HepG2 (cell line): ENCODE data around the gene UBE3D. TPM values are rescaled to one million over a fixed set of nuclear protein-coding genes. Genes with fewer than 3 reads are reported as not detected.

Source experiments
- ATAC-seq: fragments of 200-7000 bp; cut with Tn5 transposase; 3 replicates; pipeline ENCODE4 v1.9.1; 2020; ENCODE audit warnings: mild to moderate bottlenecking, moderate library complexity
- BruUV-seq: library from RNA; stranded (reverse); fragments of 400-500 nt; replicated peaks from 2 replicates; lab custom pipeline; 2021; lab: Mats Ljungman, UMichigan
- CTCF ChIA-PET: fragments of 300-600 bp; formaldehyde crosslinking; extraction: SDS; loops from one replicate; lab custom pipeline; 2021; ENCODE audit warnings: low total read pairs, inconsistent platforms, low intra/inter-chr PET ratio; lab: Yijun Ruan, JAX
- POLR2A ChIA-PET: fragments of 350-600 bp; sonication (Branson Sonifier 250); formaldehyde crosslinking; loops from one replicate; lab custom pipeline; 2020; ENCODE audit warnings: antibody characterized with exemption, inconsistent platforms; lab: Yijun Ruan, JAX
- DNase-seq: peaks from one replicate; pipeline ENCODE4 v3.0.0-alpha.2; 2015; ENCODE audit warnings: low spot score
- FAIRE-seq: peaks from 3 replicates; lab custom pipeline; 2011; peaks lifted over from hg19 to GRCh38; lab: Jason Lieb, UNC
- H2AFZ ChIP-seq: one replicate; pipeline ENCODE4 v1.6.1; 2011; ENCODE audit warnings: low read length, inconsistent platforms
- H3K27ac ChIP-seq: fragments of 300-600 bp; 3 replicates; pipeline ENCODE4 v1.8.0; 2011; ENCODE audit warnings: mixed run types, mild to moderate bottlenecking, mixed read lengths, low read length, inconsistent platforms; ENCODE audit not compliant: insufficient read depth; ENCODE audit errors: extremely low read length
- H3K27me3 ChIP-seq, 2 experiments: fragments of 200-600 bp in 1 of 2; 2 replicates in 1 of 2; 3 replicates in 1 of 2; pipeline versions ENCODE4 v1.6.0 to v1.8.0; 2011; ENCODE audit warnings: low read length in 2 of 2, mild to moderate bottlenecking in 2 of 2, moderate library complexity in 2 of 2, inconsistent platforms in 1 of 2; ENCODE audit not compliant: insufficient read depth in 2 of 2, control insufficient read depth in 1 of 2
- H3K36me3 ChIP-seq, 2 experiments: fragments of 200-600 bp in 1 of 2; replicated peaks in 1 of 2; 2 replicates in 1 of 2; 3 replicates in 1 of 2; pipeline versions ENCODE4 v1.5.1 to v1.8.0; 2011; ENCODE audit warnings: low read length in 2 of 2, inconsistent platforms in 1 of 2; ENCODE audit not compliant: insufficient read depth in 2 of 2, control insufficient read depth in 1 of 2
- H3K4me1 ChIP-seq: 2 replicates; pipeline ENCODE4 v1.5.1; 2012; ENCODE audit warnings: low read length, inconsistent platforms; ENCODE audit not compliant: insufficient read depth
- H3K4me2 ChIP-seq: 2 replicates; pipeline ENCODE4 v1.6.0; 2011; ENCODE audit warnings: low read depth, low read length, inconsistent platforms
- H3K4me3 ChIP-seq, 3 experiments: fragments of 200-600 bp in 1 of 3; sonication (generic), shearing (Covaris generic) in 1 of 3; replicated peaks in 1 of 3; 2 replicates each; pipeline ENCODE4 v1.5.1; 2011 to 2016; ENCODE audit warnings: low read length in 3 of 3, inconsistent platforms in 2 of 3, low read depth in 2 of 3, mild to moderate bottlenecking in 2 of 3, control low read depth in 1 of 3, mixed read lengths in 1 of 3; ENCODE audit not compliant: insufficient read depth in 1 of 3
- H3K79me2 ChIP-seq: one replicate; pipeline ENCODE4 v1.6.1; 2011; ENCODE audit warnings: low read length, inconsistent platforms; ENCODE audit not compliant: insufficient read depth
- H3K9ac ChIP-seq: 2 replicates; pipeline ENCODE4 v1.6.0; 2011; ENCODE audit warnings: mild to moderate bottlenecking, low read depth, low read length, inconsistent platforms; ENCODE audit not compliant: insufficient read depth
- H3K9me3 ChIP-seq: 2 replicates; pipeline ENCODE4 v1.5.1; 2012; ENCODE audit warnings: mild to moderate bottlenecking, low read length
- H4K20me1 ChIP-seq: 2 replicates; pipeline ENCODE4 v1.6.0; 2011; ENCODE audit warnings: inconsistent platforms, mild to moderate bottlenecking, low read length, moderate library complexity; ENCODE audit not compliant: insufficient read depth
- CHD2 ChIP-seq: IDR thresholded peaks from 2 replicates; pipeline ENCODE4 v1.6.1; 2011; ENCODE audit warnings: low read depth, low read length, improper control_type of control experiment
- EED ChIP-seq: sonication (generic); formaldehyde crosslinking; IDR thresholded peaks from 2 replicates; pipeline ENCODE4 v1.5.0; 2020; ENCODE audit warnings: mild to moderate bottlenecking, missing genetic modification reagents
- ERF ChIP-seq: IDR thresholded peaks from 2 replicates; pipeline ENCODE4 v1.6.1; 2018; ENCODE audit warnings: missing biosample characterization, missing genetic modification reagents
- FOXO1 ChIP-seq: sonication (generic); formaldehyde crosslinking; IDR thresholded peaks from 2 replicates; pipeline ENCODE4 v1.4.0; 2020; ENCODE audit warnings: missing genetic modification reagents
- MAFF ChIP-seq: IDR thresholded peaks from 2 replicates; pipeline ENCODE4 v1.6.1; 2011; ENCODE audit warnings: low read depth, low read length, improper control_type of control experiment
- MAFK ChIP-seq, 2 experiments: IDR thresholded peaks in 1 of 2; conservative IDR thresholded peaks in 1 of 2; 2 replicates each; pipeline ENCODE4 v1.6.1; 2011; ENCODE audit warnings: improper control_type of control experiment in 2 of 2, low read length in 2 of 2
- ONECUT2 ChIP-seq: sonication (generic); formaldehyde crosslinking; IDR thresholded peaks from 2 replicates; pipeline ENCODE4 v1.4.0; 2020; ENCODE audit warnings: missing genetic modification reagents
- ZBTB7B ChIP-seq: sonication (generic); formaldehyde crosslinking; IDR thresholded peaks from 2 replicates; pipeline ENCODE4 v1.4.0; 2020; ENCODE audit warnings: missing genetic modification reagents
- ZC3H13 ChIP-seq: sonication (generic); formaldehyde crosslinking; IDR thresholded peaks from 2 replicates; pipeline ENCODE4 v1.8.1; 2023; ENCODE audit warnings: mild to moderate bottlenecking, missing genetic modification reagents, moderate library complexity
- ZNF530 ChIP-seq: sonication (generic); formaldehyde crosslinking; IDR thresholded peaks from 2 replicates; pipeline ENCODE4 v1.5.0; 2020; ENCODE audit warnings: low read depth, mild to moderate bottlenecking, missing genetic modification reagents
- ZSCAN25 ChIP-seq: sonication (generic); formaldehyde crosslinking; IDR thresholded peaks from 2 replicates; pipeline ENCODE4 v1.8.0; 2022; ENCODE audit warnings: mild to moderate bottlenecking, missing genetic modification reagents
- WGBS: methylation state at CpG from one replicate; pipeline ENCODE4 v1.1.6; 2017; ENCODE audit warnings: low lambda C conversion rate; 5-methylcytosine and 5-hydroxymethylcytosine counted together
- in situ Hi-C: cut with HindIII; loops from 2 replicates; pipeline ENCODE4 v1.10.0; 2017; ENCODE audit warnings: low pct_unique_long_range_greater_than_20kb; ENCODE audit not compliant: extremely low pct_ligation_motif_present
- intact Hi-C: fragments of 100-400 bp; cut with micrococcal nuclease; formaldehyde crosslinking; loops from one replicate; pipeline ENCODE4 v1.10.0; 2022; ENCODE audit not compliant: unreplicated experiment
- polyA plus RNA-seq, 8 experiments: library from polyadenylated mRNA; depleted of rRNA in 3 of 8; stranded (reverse) in 7 of 8; unstranded in 1 of 8; fragments of >200 nt; fragmentation: Illumina TruSeq in 4 of 8; extraction: Trizol in 4 of 8; gene quantifications; 2 replicates each; pipeline versions ENCODE4 v1.2.1 to v1.2.3, GENCODE V29; 2011 to 2016; ENCODE audit warnings: low read depth in 4 of 8, missing spikeins in 1 of 8, mixed read lengths in 1 of 8; ENCODE audit not compliant: insufficient read depth in 1 of 8
- total RNA-seq, 5 experiments: library from RNA; depleted of rRNA; stranded (reverse); fragments of >200 nt; fragmentation: Illumina TruSeq; extraction: Trizol; gene quantifications; 2 replicates each; pipeline ENCODE4 v1.2.3, GENCODE V29; 2016; ENCODE audit warnings: low read depth in 1 of 5

The UBE3D gene
- total and polyA plus RNA-seq, 2 of the 13 experiments (the other 11 are each of a cell fraction or from before 2014, with no cell fraction given): 5.1 to 11.4 TPM

GRCh38 chr6:82889143-82889542 lies 176.5 kb downstream of the UBE3D start:
- BruUV-seq: no TSS peak
- in situ Hi-C loops: no loop called here
- Histone ChIP-seq H3K79me2 (no peaks in the 10 kb centered on the region), H2AFZ (no peak overlapping the region), H3K4me1 (0 out of 2 replicates have a peak, but pooled peaks cover 5% of the 10 kb centered on the region), H3K36me3 (no peaks in the 10 kb centered on the region), H3K9ac (no peak overlapping the region), H3K27ac (no peak overlapping the region), H3K9me3 (no peaks in the 10 kb centered on the region), H3K4me3 (no peak overlapping the region), H4K20me1 (no peaks in the 10 kb centered on the region), H3K27me3 (no peaks in the 10 kb centered on the region), H3K4me2 (no peak overlapping the region)
- FAIRE-seq (no peak), ATAC-seq (no peak), DNase-seq (no peak)
- intact Hi-C loops: no loop called here
- 96% methylated on average over 5 of the region's 5 CpGs for WGBS
- peak; percentile 94 for TF ChIP-seq MAFF
- TF ChIP-seq FOXO1: no peak
- TF ChIP-seq MAFK (conservative IDR thresholded peaks at IDR 0.05 in 1 of 2, IDR thresholded peaks at IDR 0.05 in 1 of 2; ENCODE audit: low read length in 2 of 2): peak; percentile 90 to 95
- POLR2A ChIA-PET: no interaction called here
- CTCF ChIA-PET: no interaction called here

- POLR2A ChIA-PET: no interaction called here
- Histone ChIP-seq H3K9me3 (no peaks in the 10 kb centered on the region), H3K27me3 (no peaks in the 10 kb centered on the region; a peak in 1 of 5 replicates), H3K27ac (no peak overlapping the region), H3K9ac (no peak overlapping the region), H4K20me1 (no peaks in the 10 kb centered on the region), H3K4me3 (no peak overlapping the region), H3K79me2 (no peaks in the 10 kb centered on the region), H2AFZ (no peak overlapping the region), H3K4me2 (no peak overlapping the region), H3K36me3 (no peaks in the 10 kb centered on the region), H3K4me1 (0 out of 2 replicates have a peak, but pooled peaks cover 5% of the 10 kb centered on the region)
- WGBS: 52% methylated on average over 2 of the region's 2 CpGs
- FAIRE-seq: no peak
- intact Hi-C loops (no loop called here), in situ Hi-C loops (no loop called here)
- DNase-seq: no peak
- ATAC-seq: no peak
- TF ChIP-seq ZSCAN25 (CRISPR knock-in tag) (no peak), ZBTB7B (CRISPR knock-in tag) (no peak), CHD2 (no peak), ERF (CRISPR knock-in tag) (no peak), ZC3H13 (no peak), ONECUT2 (CRISPR knock-in tag) (no peak), ZNF530 (CRISPR knock-in tag) (no peak), EED (CRISPR knock-in tag) (no peak)
- CTCF ChIA-PET: no interaction called here
- BruUV-seq: no TSS peak
These were observed 183.1 kb downstream of the UBE3D start for GRCh38 chr6:82882363-82883023.
